NB4 (cell line): Measurements from ENCODE around the gene MRPL2.

Experiments
- DNase-seq: peaks from one replicate; pipeline ENCODE4 v3.0.0; 2010; ENCODE audit warnings: low read depth
- H3K4me3 ChIP-seq: one replicate; pipeline ENCODE4 v1.5.1; 2011; ENCODE audit warnings: mild to moderate bottlenecking, low read depth, low read length, moderate library complexity
- MYC ChIP-seq: IDR thresholded peaks from 2 replicates; pipeline ENCODE4 v1.6.1; 2011; ENCODE audit warnings: low read depth, low read length
- POLR2A ChIP-seq: IDR thresholded peaks from 2 replicates; pipeline ENCODE4 v1.6.1; 2011; ENCODE audit warnings: mild to moderate bottlenecking; ENCODE audit not compliant: insufficient read length; ENCODE audit errors: extremely low read depth
- TF ChIP-seq, protein P1 (sequence below): IDR thresholded peaks from one replicate; pipeline ENCODE4 v1.5.1; 2012; ENCODE audit warnings: low read depth, low read length
- TF ChIP-seq, protein P2 (sequence below): IDR thresholded peaks from 2 replicates; pipeline ENCODE4 v1.6.1; 2011; ENCODE audit warnings: low read depth, low read length

Gene MRPL2

DNA sequence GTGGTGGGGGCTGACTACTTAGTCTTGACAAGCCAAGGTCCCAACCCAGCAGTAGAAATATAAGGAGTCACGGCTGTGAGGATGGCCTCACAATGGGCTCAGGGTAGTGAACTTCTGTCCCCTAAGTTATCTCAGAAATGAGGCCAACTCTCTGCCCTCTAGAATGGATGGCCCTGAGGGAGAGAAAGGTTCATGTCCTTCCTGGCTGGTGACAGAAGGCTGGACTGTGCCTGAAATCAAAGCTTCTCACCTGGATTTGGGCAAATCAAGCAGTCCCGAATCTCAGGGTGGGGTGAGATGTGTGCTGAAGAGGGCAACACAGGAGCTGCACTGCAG, 25.1 kb downstream of the MRPL2 start:
- no peak for DNase-seq
- TF ChIP-seq POLR2A (no peak), MYC (no peak)
- TF ChIP-seq, protein P1, sequence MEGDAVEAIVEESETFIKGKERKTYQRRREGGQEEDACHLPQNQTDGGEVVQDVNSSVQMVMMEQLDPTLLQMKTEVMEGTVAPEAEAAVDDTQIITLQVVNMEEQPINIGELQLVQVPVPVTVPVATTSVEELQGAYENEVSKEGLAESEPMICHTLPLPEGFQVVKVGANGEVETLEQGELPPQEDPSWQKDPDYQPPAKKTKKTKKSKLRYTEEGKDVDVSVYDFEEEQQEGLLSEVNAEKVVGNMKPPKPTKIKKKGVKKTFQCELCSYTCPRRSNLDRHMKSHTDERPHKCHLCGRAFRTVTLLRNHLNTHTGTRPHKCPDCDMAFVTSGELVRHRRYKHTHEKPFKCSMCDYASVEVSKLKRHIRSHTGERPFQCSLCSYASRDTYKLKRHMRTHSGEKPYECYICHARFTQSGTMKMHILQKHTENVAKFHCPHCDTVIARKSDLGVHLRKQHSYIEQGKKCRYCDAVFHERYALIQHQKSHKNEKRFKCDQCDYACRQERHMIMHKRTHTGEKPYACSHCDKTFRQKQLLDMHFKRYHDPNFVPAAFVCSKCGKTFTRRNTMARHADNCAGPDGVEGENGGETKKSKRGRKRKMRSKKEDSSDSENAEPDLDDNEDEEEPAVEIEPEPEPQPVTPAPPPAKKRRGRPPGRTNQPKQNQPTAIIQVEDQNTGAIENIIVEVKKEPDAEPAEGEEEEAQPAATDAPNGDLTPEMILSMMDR, result no peak
- TF ChIP-seq, protein P2, sequence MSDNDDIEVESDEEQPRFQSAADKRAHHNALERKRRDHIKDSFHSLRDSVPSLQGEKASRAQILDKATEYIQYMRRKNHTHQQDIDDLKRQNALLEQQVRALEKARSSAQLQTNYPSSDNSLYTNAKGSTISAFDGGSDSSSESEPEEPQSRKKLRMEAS, result no peak
- H3K4me3 ChIP-seq, result no peak overlapping the region

DNA sequence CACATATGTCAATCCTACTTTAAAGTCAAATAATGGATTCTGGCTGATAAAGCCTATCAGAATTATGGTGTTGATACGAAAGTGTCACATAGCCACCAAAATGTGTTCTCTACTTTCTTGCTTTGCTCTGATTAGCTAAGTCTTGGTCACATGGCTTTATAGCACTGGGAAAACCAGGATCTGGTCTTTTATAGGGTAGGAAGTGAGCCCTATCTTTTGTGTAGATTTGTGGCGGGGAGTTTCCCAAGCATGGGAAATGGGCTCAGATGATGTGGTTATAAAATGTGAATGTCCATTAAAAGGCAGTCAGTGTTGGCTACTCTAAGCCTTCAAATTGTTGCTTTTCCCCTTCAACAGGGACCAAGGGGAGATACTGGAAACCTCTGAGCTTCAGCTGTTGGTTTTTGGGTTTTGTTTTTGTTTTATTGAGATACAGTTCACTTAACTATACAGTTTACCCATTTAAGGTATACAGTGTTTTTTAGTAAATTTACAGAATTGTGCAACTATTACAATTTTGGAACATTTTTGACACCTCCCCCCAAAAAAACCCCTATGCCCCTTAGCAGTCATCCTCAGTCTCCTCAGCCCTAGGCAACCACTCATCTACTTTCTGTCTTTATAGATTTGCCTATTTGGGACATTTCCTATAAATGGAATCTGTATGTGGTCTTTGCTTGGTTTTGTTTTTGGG, 25.6 kb downstream of the MRPL2 start:
- H3K4me3 ChIP-seq, result no peak overlapping the region
- no peak for DNase-seq
- no peak for TF ChIP-seq POLR2A
- TF ChIP-seq, protein P1, result no peak
- TF ChIP-seq, protein P2, result no peak
- TF ChIP-seq MYC, result no peak

DNA sequence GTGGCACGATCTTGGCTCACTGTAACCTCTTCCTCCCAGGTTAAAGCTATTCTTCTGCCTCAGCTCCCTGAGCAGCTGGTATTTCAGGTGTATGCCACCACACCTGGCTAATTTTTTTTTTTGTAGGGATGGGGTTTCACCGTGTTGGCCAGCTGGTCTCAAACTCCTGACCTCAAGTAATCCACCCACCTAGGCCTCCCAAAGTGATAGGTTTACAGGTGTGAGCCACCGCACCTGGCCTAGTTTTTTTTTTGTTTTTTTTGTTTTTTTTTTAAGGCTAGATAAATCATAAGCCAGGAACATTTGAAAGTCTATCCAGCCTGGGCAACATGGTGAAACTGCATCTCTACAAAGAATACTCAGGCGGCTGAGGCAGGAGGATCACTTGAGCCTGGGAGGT, 26.9 kb downstream of the MRPL2 start:
- no peak for DNase-seq
- no peak overlapping the region for H3K4me3 ChIP-seq
- no peak for TF ChIP-seq POLR2A
- TF ChIP-seq, protein P1, result no peak
- TF ChIP-seq, protein P2, result no peak
- TF ChIP-seq MYC, result no peak

DNA sequence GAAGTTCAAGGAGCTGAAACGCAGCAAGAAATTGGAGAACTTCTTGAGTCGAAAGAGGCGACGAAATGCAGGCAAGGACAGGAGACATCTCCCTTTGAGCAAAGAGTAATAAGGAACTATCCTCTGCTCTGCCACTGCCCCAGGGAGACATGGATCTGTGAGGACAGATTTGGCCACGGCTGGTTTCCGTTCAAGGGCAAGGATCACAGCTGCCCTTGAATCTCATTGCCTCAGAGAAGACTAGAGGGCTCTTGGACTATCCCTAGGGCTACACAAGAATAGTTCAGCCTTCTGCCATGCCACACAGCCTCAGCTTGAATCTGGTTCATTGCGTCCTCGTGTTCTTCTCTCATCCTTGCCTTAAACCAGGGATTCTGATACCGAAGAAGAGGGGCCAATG, 30.1 kb downstream of the MRPL2 start:
- no peak overlapping the region for H3K4me3 ChIP-seq
- TF ChIP-seq, protein P2, result no peak
- TF ChIP-seq MYC (no peak), POLR2A (no peak)
- TF ChIP-seq, protein P1, result no peak
- no peak for DNase-seq

DNA sequence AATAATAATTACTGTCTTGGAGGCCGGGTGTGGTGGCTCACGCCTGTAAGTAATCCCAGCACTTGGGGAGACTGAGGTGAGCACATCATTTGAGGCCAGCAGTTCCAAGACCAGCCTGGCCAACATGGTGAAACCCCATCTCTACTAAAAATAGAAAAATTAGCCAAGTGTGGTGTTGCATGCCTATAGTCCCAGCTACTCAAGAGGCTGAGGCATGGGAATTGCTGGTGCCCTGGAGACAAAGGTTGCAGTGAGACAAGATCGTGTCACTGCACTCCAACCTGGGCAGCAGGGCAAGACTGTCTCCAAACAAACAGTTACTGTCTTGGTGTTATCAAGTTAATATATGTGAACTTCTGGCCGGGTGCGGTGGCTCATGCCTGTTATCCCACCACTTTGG, 32.9 kb downstream of the MRPL2 start:
- no peak for DNase-seq
- TF ChIP-seq, protein P1, result no peak
- TF ChIP-seq MYC (no peak), POLR2A (no peak)
- TF ChIP-seq, protein P2, result no peak

DNA sequence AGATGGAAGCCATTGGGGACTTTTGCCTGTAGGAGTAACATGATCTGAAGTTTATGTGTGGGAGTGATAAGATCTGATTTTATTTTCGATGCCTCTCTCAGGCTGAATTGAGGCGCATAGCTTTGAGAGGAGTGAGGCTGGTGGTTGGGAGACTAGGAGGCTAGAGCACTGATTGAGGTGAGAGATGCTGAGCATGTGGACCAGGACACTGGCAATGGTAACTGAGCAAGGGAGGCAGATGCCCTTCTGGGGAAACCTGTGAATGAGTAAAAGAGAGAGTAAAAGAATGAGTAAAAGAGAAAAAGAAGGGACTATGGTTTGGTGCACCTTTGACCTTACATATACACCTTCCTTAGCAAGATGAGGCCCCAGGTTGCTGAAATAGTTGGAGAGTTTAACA, 34.8 kb downstream of the MRPL2 start:
- DNase-seq, result no peak
- no peak for TF ChIP-seq MYC
- TF ChIP-seq, protein P2, result no peak
- TF ChIP-seq, protein P1, result no peak
- no peak for TF ChIP-seq POLR2A
- H3K4me3 ChIP-seq, result no peak overlapping the region

More for the DNA sequence above, 32.9 kb downstream of the MRPL2 start:
- H3K4me3 ChIP-seq, result no peak overlapping the region
